Mammary epithelial cell (primary cell): ENCODE results near the gene NAA15.
"Not testable (repeated sequence)": the region's sequence is repeated elsewhere in the genome, so short reads cannot be mapped to it uniquely, and the experiment has no call there.

Experiments used
- CTCF ChIP-seq, 2 donors: IDR thresholded peaks in 1 of 2; conservative IDR thresholded peaks in 1 of 2; 2 replicates each; pipeline ENCODE4 v1.5.1; 2011 to 2012; ENCODE audit warnings: inconsistent platforms in 2 of 2, low read length in 2 of 2, mild to moderate bottlenecking in 2 of 2, control low read depth in 1 of 2, low read depth in 1 of 2; ENCODE audit not compliant: insufficient read depth in 1 of 2; ENCODE audit errors: extremely low read depth in 1 of 2
- EZH2 ChIP-seq: IDR thresholded peaks from 2 replicates; pipeline ENCODE4 v1.6.1; 2012; ENCODE audit warnings: low read length, inconsistent platforms, borderline replicate concordance

GRCh38 chr4:139468756-139469155 is 167.5 kb downstream of the NAA15 start:
- not testable (repeated sequence) for TF ChIP-seq CTCF (conservative IDR thresholded peaks at IDR 0.05 in 1 of 2, IDR thresholded peaks at IDR 0.05 in 1 of 2; ENCODE audit: extremely low read depth in 1 of 2, insufficient read depth in 1 of 2, low read depth in 1 of 2, low read length in 2 of 2); EZH2
